HG02642 (cell line): ENCODE results near the gene MTARC1.

Experiments used
- ATAC-seq: cut with Tn5 transposase; IDR thresholded peaks from one replicate; pipeline ENCODE4 v1.9.1; 2021; ENCODE audit warnings: mild to moderate bottlenecking; ENCODE audit not compliant: unreplicated experiment, poor library complexity

Gene MTARC1

DNA sequence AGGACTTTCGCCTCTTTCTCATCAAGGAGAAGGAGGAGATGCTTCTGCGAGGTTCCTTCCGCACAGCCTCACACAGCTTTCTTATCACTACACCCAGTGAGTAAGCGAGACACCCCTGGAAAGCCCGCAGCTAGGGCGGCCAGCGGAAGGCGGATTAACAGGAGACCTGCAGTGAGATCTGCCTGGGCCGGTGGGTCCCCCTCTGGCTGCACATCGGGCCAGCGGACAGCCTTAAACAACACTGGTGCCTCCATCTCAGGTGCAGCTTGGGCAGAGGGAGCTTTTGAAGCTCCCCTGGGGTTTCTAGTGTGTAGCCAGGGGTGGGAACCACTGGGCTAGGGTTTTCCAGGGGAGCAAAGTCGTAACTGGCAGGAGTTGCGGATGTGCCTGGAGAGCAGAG lies 17.5 kb upstream of the MTARC1 start:
- ATAC-seq: no peak

DNA sequence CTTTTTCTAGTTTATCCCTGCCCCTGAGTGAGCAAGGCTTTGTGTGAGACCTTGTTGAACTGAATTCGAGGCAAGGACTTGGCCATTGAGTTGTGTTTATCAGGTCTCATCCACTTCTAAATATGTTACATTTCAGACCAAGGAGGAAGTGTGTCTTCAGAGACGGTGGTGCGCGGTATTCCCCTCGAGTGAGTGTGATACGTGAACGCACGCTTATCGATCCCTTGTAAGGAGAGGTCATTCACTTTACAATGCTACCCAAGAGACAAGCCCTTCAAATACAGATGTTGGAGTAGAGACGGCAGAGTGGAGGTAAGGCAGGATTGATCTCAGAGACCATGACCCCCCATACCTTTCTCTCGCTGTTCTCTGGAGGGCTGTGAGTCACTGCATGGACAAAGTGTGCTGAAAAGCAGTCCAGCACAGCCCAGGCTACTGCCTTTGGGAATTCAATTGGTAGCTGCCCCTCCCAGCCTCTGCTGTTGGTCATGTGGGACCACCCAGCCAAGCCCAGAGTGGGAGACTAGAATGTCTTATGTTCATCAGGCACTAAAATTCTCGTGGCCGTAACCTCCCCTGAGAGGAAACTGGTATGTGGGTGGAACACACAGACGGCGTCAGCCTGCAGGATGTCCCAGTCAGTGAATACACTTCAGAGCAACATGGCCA lies 16.3 kb upstream of the MTARC1 start:
- peak; percentile 71 for ATAC-seq

DNA sequence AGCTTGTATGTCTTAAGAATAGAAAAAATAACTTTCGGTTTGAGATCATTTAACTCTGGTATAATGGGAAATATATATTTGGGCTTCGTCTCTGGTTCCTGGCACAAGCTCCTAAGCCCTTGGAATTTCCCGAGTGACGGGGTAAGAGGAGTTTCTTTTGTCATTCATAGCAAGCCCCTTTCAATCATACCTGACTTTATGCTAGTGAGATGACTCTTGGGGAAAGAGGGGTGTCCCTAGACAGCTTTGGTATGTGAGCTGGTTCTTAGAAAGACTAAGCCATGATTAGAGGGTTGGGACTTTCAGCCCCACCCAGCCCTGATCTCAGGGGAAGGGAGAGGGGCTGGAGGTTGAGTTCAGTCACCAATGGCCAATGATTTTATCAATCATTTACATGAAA lies 13.9 kb upstream of the MTARC1 start:
- peak; percentile 35 for ATAC-seq

DNA sequence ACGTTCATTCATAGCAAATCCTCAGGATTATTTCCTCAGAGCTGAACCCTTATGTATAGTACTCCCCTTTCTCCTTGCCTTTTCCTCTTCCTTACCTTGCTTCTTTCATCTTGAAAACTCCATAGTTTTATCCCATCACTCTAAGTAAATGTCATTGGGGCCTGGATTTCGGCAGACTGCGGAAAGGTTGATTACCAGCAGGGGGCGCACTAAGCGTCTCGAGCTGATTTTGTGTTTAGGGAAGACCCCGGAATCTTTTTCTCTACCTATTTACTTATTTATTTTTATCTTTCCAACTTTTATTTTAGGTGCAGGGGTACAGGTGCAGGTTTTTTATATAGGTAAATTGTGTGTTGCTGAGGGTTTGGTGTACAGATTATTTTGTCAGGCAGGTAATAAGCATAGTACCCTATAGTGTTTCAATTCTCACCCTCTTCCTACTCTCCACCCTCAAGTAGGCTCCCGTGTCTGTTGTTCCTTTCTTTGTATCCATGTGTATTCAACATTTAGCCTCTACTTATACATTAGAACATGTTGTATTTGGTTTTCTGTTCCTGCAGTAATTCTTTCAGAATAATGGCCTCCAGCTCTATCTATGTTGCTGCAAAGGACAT lies 11.4 kb upstream of the MTARC1 start:
- ATAC-seq: no peak

DNA sequence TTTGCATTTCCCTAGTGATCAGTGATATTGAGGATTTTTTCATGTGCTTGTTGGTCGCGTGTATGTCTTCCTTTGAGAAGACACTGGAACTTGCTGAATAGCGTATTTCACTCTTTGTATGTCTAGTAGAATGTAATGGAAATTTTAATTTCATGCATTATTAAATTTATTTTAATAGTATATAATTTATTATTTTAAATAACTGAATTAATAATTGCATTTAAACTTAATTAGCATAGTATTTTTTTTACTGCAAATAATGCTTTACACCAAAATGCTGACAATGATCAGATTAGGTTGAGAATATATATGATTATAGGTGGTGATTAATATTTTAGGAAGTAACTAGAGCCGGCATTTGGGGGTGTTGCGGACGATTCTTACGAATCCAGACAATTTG lies 10.5 kb upstream of the MTARC1 start:
- no peak for ATAC-seq

DNA sequence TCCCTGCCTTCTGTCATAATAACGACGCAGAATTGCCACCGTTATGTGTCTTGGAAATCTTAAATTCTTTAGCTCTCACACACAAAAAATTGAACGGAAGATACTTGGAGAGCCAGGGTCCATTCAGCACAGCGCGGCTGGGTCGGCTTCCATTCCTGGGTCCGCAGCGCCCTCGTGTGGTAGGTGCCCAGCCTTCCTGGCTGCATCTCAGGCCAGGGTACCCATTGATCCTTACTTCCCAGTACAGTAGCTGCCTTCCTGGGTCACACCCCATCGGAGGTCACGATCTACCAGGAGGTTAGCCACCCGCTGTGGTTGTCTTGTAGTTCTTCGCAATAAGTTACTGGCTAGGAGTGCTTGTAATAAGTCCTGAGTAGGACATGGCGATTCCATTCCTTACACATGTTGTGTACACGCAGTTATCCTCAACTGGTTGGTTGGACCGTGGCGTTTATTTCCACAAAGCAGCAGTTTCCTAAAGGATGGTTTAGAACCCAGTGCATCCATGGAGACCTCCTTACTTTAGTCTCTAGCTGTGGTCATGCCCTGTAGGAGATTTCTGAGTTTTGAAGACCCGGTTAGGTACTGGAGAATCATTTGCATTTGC lies 9.9 kb upstream of the MTARC1 start:
- peak; percentile 87 for ATAC-seq

DNA sequence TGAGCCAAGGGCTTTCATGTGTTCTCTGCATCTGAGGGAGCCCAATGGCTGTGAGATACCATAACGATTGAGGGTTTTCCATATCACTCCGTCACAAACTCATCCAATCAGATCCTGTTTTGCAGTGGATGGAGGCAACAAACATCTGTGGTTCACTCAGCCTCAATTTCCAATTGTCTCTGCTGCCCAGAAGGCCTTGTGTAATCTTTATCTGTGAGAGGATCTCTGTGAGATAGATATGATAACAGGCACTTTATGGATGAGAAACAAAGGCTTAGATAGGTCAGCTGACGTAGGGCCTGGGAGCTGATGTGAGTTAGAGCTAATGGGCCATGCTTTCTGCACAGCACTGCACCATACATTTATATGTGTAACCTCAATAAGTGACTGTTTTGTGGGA lies 3.3 kb upstream of the MTARC1 start:
- no peak for ATAC-seq

DNA sequence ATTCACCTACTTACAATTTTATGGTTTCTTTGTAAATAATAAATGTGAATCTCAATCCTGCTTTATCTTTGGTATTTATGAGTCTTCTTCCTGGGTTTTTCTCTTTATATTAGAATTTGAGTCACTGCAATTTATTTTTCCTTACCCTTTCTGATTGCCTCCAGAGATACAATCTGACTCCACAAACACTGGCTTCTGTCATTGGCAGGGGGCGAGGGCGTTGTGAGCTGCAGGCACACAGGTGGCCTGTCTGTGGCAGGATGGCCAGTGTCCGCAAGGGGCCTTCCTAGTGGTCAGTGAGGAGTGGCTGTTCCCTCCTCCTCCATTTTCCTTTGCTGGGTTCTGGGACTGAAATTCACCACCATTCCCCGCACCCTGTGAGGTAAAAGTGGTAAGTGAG lies 2.0 kb upstream of the MTARC1 start:
- ATAC-seq: no peak

DNA sequence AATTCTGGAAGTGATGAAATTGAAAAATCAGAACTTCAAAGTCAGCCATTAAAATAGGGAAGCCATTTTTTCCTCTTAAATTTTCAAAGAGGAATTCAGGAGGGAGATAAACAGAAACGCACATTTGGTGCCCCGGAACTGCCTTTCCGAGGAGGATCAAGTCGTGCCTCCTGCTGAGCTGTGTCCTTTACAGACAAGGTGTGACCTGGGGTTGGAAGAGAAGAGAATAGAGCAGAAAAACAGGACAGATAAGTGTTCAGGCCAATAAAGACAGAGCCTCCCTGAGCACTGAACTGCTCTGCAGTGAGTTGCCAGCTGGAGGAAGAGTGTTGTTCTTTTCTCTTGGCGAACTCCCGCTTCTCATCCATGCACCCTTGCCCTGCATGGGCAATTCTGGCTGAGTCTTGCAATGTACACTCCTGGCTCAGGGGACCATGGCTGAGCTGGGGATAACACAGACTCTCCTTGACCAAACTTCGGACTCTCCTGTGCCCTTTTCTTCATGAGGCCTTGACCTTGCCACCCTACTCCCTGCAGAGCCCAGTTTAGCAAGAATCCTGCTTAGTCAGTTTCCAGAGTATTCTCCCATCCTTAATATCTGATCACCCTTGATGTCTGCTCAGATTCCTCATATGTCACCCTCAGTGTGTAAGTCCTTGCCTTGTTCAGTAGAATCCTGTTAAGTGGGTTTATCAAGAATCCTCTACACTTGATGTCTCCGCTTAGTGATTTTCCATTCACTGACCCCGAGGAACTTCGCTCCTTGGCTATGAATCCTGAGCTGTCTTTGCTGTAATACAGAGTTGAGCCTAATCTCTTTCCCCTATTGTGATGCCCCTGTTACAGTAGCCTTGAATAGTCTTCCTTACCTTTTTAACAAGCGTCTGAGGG lies 1.3 kb upstream of the MTARC1 start:
- ATAC-seq: no peak

DNA sequence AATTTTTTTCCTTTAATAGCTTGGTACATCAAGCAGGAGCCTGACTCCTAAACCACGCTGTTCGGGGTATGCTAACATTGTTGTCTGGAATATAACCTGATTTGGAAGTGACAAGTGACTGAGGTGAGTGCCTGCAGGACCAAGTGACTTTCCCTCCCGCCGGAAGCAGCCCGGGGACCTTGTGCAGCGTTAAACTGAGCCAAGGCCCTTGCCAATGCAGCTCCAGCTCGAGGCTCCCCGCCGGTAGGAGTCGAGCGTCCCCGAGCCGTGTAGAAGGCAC lies 716 bp upstream of the MTARC1 start:
- ATAC-seq: peak; percentile 20

DNA sequence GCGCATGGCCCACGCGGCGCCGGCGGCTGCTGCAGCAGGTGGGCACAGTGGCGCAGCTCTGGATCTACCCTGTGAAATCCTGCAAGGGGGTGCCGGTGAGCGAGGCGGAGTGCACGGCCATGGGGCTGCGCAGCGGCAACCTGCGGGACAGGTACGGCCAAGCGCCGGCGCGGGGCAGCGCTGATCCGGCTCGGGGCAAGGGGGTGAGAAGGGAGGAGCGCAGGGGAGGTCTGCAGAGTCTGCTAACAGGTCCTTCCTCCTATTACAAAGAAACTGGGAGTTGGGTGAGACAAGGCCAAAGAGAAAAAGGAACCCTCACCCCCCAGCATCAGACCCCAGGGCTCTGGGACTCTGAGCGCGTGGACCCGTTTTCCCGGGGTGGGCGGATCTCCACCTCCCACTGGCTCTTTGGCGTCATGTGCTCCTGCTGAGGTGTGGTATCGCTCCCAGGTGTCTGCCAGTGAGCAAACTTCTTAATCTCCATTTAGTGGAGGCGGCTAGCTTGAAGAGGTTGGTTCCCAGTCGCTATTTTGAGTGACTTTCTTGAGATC lies 431 bp downstream of the MTARC1 start:
- ATAC-seq: peak; percentile 42

DNA sequence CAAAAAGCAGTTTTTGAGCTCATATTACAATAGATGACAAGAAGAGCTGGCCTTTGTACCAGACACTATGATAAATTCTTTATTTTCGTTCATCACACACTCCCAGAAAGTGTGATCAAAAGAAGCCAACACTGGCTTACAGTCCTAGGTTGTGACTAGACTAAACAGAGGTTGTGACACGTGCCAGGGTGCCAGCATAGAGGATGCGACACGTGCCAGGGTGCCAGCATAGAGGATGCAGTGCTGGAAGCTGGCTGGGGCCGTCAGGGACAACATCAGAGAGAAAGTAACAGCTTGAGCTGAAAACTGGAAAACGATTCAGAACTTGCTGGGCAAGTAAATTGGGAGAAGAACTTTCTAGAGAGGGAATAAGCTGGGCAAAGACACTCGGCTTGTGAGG lies 2.2 kb downstream of the MTARC1 start:
- no peak for ATAC-seq

DNA sequence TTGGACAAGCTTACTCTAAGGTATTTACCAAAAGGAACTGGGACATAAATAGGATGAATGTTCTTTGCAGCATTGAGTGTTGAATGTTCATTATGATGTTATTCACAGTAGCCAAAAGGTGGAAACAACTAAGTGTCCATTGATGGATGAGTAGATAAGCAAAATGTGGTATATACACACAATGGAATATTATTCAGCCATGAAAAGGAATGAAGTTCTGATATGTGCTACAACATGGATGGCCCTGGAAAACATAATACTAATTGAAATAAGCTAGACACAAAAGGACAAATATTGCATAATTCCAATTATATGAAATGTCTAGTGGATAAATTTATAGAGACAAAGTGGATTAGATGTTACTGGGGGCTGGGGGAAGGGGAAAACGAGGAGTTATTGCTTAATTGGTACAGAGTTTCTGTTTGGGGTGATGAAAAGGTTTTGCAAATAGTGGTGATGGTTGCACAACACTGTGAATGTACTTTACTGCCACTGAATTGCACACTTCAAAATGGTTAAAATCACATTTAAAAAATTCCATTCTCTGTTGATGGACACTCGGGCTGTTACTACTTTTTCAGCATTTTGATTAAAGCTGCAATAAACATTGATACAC lies 2.9 kb downstream of the MTARC1 start:
- ATAC-seq: no peak

DNA sequence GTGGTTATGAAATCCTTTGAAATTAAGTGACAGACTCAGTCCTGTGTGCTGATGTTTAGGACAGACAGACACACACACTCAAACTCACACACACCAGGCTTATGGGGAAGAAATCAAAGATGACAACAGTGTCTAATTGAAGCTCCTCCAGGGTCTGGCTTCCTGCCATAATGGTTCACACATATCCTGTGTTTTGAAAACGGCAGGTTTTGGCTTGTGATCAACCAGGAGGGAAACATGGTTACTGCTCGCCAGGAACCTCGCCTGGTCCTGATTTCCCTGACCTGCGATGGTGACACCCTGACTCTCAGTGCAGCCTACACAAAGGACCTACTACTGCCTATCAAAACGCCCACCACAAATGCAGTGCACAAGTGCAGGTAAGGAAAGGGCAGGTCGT lies 4.6 kb downstream of the MTARC1 start:
- ATAC-seq: no peak

DNA sequence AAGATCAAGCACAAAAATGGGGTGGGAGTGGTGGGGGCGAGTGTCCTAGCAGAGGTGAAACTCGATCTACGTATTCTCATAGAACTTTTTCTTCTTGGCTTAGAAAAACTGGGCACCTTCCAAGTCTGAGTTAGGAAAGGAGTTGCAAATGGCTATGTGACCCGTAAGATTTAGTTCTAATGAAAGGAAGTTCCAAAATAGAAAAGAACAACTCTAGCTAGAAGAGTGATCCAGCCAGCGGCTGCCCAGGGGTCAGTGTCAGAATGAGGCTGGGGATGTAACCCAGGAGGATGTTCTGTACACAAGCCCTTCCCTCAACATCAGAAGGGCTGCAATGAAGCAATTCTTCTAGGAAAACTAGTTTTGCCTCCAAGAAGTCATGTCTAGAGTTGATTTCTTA lies 5.2 kb downstream of the MTARC1 start:
- no peak for ATAC-seq

DNA sequence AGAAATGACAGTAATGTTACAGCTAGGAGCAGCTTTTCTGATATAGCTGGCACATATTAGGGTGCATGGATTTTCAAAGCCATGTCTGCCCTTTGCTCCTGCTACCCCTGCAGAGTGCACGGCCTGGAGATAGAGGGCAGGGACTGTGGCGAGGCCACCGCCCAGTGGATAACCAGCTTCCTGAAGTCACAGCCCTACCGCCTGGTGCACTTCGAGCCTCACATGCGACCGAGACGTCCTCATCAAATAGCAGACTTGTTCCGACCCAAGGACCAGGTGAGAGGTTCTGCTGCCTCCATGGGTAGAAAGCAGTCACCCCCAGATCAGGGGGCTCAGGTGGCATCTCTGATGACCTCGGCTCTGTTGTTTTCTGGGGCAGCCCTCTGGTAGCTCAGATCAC lies 9.8 kb downstream of the MTARC1 start:
- ATAC-seq: no peak

DNA sequence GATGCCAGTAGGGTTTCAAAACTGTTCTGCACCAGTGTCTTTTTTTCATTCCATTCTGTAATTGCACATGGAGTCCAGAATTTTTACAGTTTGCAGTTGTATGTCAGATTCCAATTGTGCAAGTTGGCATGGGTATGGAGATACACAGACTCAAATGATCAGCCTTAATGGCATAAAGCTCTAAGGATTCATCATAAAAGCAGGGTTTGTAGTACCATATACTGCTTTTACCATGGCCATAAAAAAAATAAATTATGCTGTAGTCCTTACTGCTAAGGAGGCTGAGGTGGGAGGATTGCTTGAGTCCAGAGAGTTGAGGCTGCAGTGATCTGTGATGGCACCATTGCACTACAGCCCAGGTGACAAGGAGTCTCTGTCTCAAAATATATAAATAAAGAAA lies 10.3 kb downstream of the MTARC1 start:
- no peak for ATAC-seq

DNA sequence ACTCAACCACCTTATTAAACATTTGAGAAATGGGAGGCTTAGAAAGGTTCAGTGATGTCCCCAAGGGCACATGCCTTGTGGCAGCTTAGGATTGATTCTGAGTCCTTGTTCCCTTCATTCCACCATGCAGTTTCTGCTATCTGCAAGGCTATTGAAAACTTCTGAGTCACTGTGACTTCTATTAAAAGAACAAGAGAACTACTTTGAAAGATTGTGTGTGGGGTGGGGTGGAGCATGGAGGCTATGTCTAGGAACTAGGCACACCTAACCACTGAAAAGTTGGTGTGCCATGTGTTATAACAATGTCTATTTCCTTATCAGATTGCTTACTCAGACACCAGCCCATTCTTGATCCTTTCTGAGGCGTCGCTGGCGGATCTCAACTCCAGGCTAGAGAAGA lies 10.8 kb downstream of the MTARC1 start:
- ATAC-seq: no peak

DNA sequence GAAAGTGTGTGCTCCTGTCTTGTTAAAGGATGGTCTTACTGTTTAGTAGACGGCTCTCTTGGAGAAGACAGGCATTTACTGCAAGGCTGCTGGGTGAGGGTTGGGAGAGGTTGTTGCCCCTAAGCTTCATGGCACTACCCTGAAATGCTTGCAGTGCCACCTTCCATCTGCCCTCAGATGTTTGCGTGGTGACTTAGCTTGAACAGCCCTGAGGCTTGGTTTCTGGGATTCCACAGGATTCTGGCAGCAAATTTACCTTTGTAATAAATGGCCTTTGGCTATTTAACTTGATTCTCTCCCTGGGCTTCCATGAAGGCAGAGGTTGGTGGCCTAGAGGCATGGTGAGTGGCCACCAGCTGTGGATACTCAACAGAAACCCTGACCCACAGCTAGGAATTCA lies 11.6 kb downstream of the MTARC1 start:
- ATAC-seq: no peak

DNA sequence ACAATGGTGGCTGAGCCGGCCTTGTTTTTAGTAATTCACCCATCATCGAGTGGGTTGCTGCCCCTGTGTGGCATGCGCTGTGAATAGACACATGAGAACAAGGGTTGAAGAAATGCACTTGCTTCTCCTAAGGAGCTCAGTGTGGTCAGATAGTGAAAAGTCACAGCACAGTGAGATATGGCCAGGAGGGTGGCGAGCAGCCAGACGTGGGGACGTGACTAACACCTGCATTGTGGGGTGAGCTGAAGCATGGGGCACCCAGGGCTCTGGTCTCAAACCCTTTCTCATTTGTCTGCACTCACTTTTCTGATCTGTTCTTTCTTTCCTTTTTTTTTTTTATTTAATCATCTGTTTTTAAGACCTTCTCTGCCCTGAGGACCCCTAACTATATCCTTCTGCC lies 13.5 kb downstream of the MTARC1 start:
- ATAC-seq: no peak
